Endothelial cell of umbilical vein (primary cell): ENCODE measurements around the gene KCNQ1OT1.

Experiments used
- GATA2 ChIP-seq: IDR thresholded peaks from 2 replicates; pipeline ENCODE4 v1.7.0; 2011; ENCODE audit warnings: low read depth, mild to moderate bottlenecking, moderate library complexity, mixed read lengths, low read length; ENCODE audit not compliant: insufficient read length, insufficient read depth
- MYC ChIP-seq: IDR thresholded peaks from one replicate; pipeline ENCODE4 v1.6.1; 2011; ENCODE audit warnings: mild to moderate bottlenecking, low read depth, low read length
- TF ChIP-seq, protein P1 (sequence below), 2 donors: IDR thresholded peaks; 1 replicate in 1 of 2; 2 replicates in 1 of 2; pipeline ENCODE4 v1.5.1; 2011; ENCODE audit warnings: low read length in 2 of 2, mild to moderate bottlenecking in 2 of 2, moderate library complexity in 2 of 2, control low read depth in 1 of 2, inconsistent platforms in 1 of 2, low read depth in 1 of 2; ENCODE audit not compliant: insufficient read depth in 1 of 2; ENCODE audit errors: extremely low read depth in 1 of 2

DNA sequence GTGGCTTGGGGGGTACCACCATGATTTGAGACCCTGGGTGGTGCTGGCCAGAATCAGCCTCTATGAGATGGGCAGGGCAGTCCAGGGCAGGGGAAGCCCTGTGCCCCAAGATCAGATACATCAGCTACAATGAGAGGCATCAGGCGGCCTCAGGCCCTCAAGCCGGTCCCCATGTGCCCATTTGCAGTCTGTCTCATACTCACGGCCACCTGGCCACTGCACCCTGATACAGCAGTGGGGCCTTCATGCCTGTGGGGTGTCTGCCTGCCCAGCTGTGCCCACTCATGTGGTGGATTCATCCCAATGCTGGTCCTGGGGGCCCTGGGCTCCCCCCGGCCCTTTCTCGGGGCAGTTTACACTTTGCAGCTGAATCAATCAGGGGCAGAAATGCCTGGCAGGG, 42.4 kb upstream of the KCNQ1OT1 start:
- TF ChIP-seq, protein P1, sequence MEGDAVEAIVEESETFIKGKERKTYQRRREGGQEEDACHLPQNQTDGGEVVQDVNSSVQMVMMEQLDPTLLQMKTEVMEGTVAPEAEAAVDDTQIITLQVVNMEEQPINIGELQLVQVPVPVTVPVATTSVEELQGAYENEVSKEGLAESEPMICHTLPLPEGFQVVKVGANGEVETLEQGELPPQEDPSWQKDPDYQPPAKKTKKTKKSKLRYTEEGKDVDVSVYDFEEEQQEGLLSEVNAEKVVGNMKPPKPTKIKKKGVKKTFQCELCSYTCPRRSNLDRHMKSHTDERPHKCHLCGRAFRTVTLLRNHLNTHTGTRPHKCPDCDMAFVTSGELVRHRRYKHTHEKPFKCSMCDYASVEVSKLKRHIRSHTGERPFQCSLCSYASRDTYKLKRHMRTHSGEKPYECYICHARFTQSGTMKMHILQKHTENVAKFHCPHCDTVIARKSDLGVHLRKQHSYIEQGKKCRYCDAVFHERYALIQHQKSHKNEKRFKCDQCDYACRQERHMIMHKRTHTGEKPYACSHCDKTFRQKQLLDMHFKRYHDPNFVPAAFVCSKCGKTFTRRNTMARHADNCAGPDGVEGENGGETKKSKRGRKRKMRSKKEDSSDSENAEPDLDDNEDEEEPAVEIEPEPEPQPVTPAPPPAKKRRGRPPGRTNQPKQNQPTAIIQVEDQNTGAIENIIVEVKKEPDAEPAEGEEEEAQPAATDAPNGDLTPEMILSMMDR (IDR thresholded peaks at IDR 0.05; ENCODE audit: extremely low read depth in 1 of 2, insufficient read depth in 1 of 2, low read depth in 1 of 2, low read length in 2 of 2), result no peak
- TF ChIP-seq MYC (no peak), GATA2 (no peak)
